Stimulated activated CD4-positive, alpha-beta T cell treated with anti-CD3 and anti-CD28 coated beads, Interleukin-12 subunit alpha, Interleukin-12 subunit beta, amount 100 ng/mL, for 24 hours (primary cell): ENCODE measurements around the gene RFESD.
"Not testable (repeated sequence)": the region's sequence is repeated elsewhere in the genome, so short reads cannot be mapped to it uniquely, and the experiment has no call there.

ENCODE experiments used
- DNase-seq, 2 experiments: peaks; one replicate each; pipeline ENCODE4 v3.0.0-alpha.2; 2020; ENCODE audit warnings: low read depth in 2 of 2

RFESD gene

GRCh38 chr5:95664204-95664786 is 17.7 kb downstream of the RFESD start:
- peak in 1 of 2 experiments; percentile 15 for DNase-seq

- no peak for DNase-seq
Measured at GRCh38 chr5:95667061-95667618, 20.6 kb downstream of the RFESD start.

GRCh38 chr5:95667678-95668077 is 21.1 kb downstream of the RFESD start:
- DNase-seq, result no peak

GRCh38 chr5:95668216-95668615 is 21.6 kb downstream of the RFESD start:
- no peak for DNase-seq

GRCh38 chr5:95668728-95669127 is 22.2 kb downstream of the RFESD start:
- no peak for DNase-seq

GRCh38 chr5:95669540-95669939 is 23.0 kb downstream of the RFESD start:
- DNase-seq, result no peak

- DNase-seq, result no peak
Measured at GRCh38 chr5:95669985-95670384, 23.4 kb downstream of the RFESD start.

GRCh38 chr5:95670568-95670967 is 24.0 kb downstream of the RFESD start:
- DNase-seq, result no peak

GRCh38 chr5:95671826-95672225 is 25.2 kb downstream of the RFESD start:
- DNase-seq, result no peak

- no peak for DNase-seq
Measured at GRCh38 chr5:95672641-95673040, 26.1 kb downstream of the RFESD start.

- no peak for DNase-seq
Measured at GRCh38 chr5:95673081-95673480, 26.5 kb downstream of the RFESD start.

- no peak for DNase-seq
Measured at GRCh38 chr5:95682891-95683290, 36.3 kb downstream of the RFESD start, which contains the start of gene SPATA9. TSS of gene SPATA9 (minus strand) at chr5:95682991. CDS start at chr5:95682854, 137 bp downstream.

GRCh38 chr5:95684361-95684760 is 37.8 kb downstream of the RFESD start:
- no peak for DNase-seq

- no peak for DNase-seq
Measured at GRCh38 chr5:95686651-95687050, 40.1 kb downstream of the RFESD start.

- DNase-seq, result no peak
Measured at GRCh38 chr5:95689680-95690079, 43.1 kb downstream of the RFESD start.

GRCh38 chr5:95690333-95690732 is 43.8 kb downstream of the RFESD start:
- no peak for DNase-seq

- no peak for DNase-seq
Measured at GRCh38 chr5:95697781-95698681, 51.5 kb downstream of the RFESD start.

- no peak for DNase-seq
Measured at GRCh38 chr5:95699337-95699736, 52.8 kb downstream of the RFESD start.

GRCh38 chr5:95701074-95701473 is 54.5 kb downstream of the RFESD start:
- no peak for DNase-seq

- no peak for DNase-seq
Measured at GRCh38 chr5:95704150-95704549, 57.6 kb downstream of the RFESD start.

- DNase-seq, result not testable (repeated sequence)
Measured at GRCh38 chr5:95706196-95706595, 59.6 kb downstream of the RFESD start.

GRCh38 chr5:95707055-95707454 is 60.5 kb downstream of the RFESD start:
- no peak for DNase-seq
